Activated B cell treated with CpG ODN at 0.5 μM for 24 hours (primary cell): ENCODE data around the gene ETF1. TPM values are rescaled to one million over a fixed set of nuclear protein-coding genes. Genes with fewer than 3 reads are reported as not detected.
A peak's percentile ranks its signal among the peaks of the same experiment; 100 is the strongest.

Experiments used
- ATAC-seq: fragments of 200-7000 bp; cut with Tn5 transposase; one replicate; pipeline ENCODE4 v1.10.0; 2021; ENCODE audit warnings: low read depth, mild to moderate bottlenecking, moderate library complexity
- CTCF ChIA-PET: fragments of 350-600 bp; sonication (Branson Sonifier 250); formaldehyde crosslinking; loops from one replicate; lab custom pipeline; 2021; ENCODE audit warnings: antibody characterized with exemption; lab: Charles Lee
- POLR2A ChIA-PET: fragments of 350-600 bp; sonication (Branson Sonifier 250); formaldehyde crosslinking; loops from one replicate; lab custom pipeline; 2021; ENCODE audit warnings: antibody characterized with exemption; lab: Charles Lee
- DNase-seq: peaks from one replicate; pipeline ENCODE4 v3.0.0; 2022
- H3K27ac Mint-ChIP-seq: one replicate; pipeline ENCODE4 v1.8.0; 2020; ENCODE audit warnings: mixed read lengths
- H3K27me3 Mint-ChIP-seq: one replicate; pipeline ENCODE4 v1.8.0; 2021; ENCODE audit warnings: mixed read lengths
- H3K36me3 Mint-ChIP-seq: one replicate; pipeline ENCODE4 v1.8.0; 2021; ENCODE audit warnings: low read depth, mixed read lengths
- H3K4me1 Mint-ChIP-seq: one replicate; pipeline ENCODE4 v1.8.0; 2021; ENCODE audit warnings: mixed read lengths
- H3K4me3 Mint-ChIP-seq: one replicate; pipeline ENCODE4 v1.8.0; 2020; ENCODE audit warnings: mild to moderate bottlenecking, mixed read lengths
- H3K9me3 Mint-ChIP-seq: one replicate; pipeline ENCODE4 v1.8.0; 2020; ENCODE audit warnings: mixed read lengths
- intact Hi-C: fragments of 100-400 bp; cut with micrococcal nuclease; formaldehyde crosslinking; loops from one replicate; pipeline ENCODE4 v1.15.1; 2024
- total RNA-seq: library from RNA; stranded (reverse); gene quantifications from 2 replicates; pipeline ENCODE4 v1.2.3, GENCODE V29; 2022
- TF ChIP-seq, protein P1 (sequence below): fragments of 200-600 bp; IDR thresholded peaks from one replicate; pipeline ENCODE4 v1.8.0; 2022; ENCODE audit warnings: antibody characterized with exemption, mild to moderate bottlenecking

Gene ETF1
- total RNA-seq, 1 donor from 2014 or later = 99.6 TPM

- intact Hi-C loops = loop anchor here (1.0 kb wide), 3 partner anchors 39 to 323 kb away; no protein-coding TSS in a partner anchor
- Mint-ChIP-seq H3K36me3 (peaks cover 28% of the 10 kb centered on the region), H3K27me3 (no peaks in the 10 kb centered on the region), H3K4me3 (no peak overlapping the region), H3K9me3 (no peaks in the 10 kb centered on the region), H3K27ac (no peak overlapping the region), H3K4me1 (no peaks in the 10 kb centered on the region)
- TF ChIP-seq, protein P1, sequence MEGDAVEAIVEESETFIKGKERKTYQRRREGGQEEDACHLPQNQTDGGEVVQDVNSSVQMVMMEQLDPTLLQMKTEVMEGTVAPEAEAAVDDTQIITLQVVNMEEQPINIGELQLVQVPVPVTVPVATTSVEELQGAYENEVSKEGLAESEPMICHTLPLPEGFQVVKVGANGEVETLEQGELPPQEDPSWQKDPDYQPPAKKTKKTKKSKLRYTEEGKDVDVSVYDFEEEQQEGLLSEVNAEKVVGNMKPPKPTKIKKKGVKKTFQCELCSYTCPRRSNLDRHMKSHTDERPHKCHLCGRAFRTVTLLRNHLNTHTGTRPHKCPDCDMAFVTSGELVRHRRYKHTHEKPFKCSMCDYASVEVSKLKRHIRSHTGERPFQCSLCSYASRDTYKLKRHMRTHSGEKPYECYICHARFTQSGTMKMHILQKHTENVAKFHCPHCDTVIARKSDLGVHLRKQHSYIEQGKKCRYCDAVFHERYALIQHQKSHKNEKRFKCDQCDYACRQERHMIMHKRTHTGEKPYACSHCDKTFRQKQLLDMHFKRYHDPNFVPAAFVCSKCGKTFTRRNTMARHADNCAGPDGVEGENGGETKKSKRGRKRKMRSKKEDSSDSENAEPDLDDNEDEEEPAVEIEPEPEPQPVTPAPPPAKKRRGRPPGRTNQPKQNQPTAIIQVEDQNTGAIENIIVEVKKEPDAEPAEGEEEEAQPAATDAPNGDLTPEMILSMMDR = no peak
- DNase-seq (no peak), ATAC-seq (peak; percentile 81)
- ChIA-PET POLR2A (interaction anchor here (0.5 to 1.0 kb wide), 5 partner anchors 11 to 1265 kb away, joined by 3 to 7 read pairs (median 4); no protein-coding TSS in a partner anchor), CTCF (interaction anchor here (0.6 to 4.0 kb wide), 14 partner anchors 10 to 477 kb away, joined by 3 to 76 read pairs (median 4); partner anchors contain the start of genes EGR1 and REEP2)
Measured at GRCh38 chr5:138503487-138504270, 39.4 kb downstream of the ETF1 start.

GRCh38 chr5:138502521-138502920 is 40.5 kb downstream of the ETF1 start:
- POLR2A ChIA-PET = interaction anchor here (1.0 kb wide), 1 partner anchor 53 kb away, joined by 3 read pairs; no protein-coding TSS in a partner anchor

DNA sequence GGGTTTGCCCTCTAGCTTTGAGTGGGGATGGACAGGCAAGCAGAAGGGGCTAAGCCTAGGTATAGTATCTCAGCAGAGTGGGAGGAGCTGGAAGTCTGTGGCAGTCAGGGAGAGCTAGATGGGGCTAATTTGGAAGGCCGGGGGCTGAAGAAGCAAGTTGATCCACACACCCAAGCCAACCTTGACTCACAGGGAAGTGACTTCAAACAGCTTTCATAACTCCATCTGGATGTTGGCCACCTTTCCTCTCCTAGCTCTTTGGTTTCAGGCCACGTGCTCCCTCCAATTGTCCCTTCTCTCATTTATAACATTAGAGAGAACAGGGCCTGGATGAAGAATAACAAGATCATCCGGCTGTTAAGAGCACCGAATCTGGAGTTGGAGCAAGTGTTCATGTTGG is 40.9 kb downstream of the ETF1 start:
- H3K27me3 Mint-ChIP-seq = no peaks in the 10 kb centered on the region
- ChIA-PET CTCF (interaction anchor here (0.8 to 4.0 kb wide), 3 partner anchors 26 to 57 kb away, joined by 3 to 76 read pairs (median 3); no protein-coding TSS in a partner anchor), POLR2A (no interaction called here)
- TF ChIP-seq, protein P1 = no peak
- H3K36me3 Mint-ChIP-seq = peaks cover 12% of the 10 kb centered on the region
- no peaks in the 10 kb centered on the region for H3K4me1 Mint-ChIP-seq
- ATAC-seq (no peak), DNase-seq (no peak)
- intact Hi-C loops = no loop called here
- H3K4me3 Mint-ChIP-seq = no peak overlapping the region
- H3K9me3 Mint-ChIP-seq = no peaks in the 10 kb centered on the region
- H3K27ac Mint-ChIP-seq = no peak overlapping the region

More at GRCh38 chr5:138502521-138502920, 40.5 kb downstream of the ETF1 start:
- CTCF ChIA-PET = interaction anchor here (0.8 to 4.0 kb wide), 4 partner anchors 26 to 64 kb away, joined by 3 to 76 read pairs (median 6); partner anchors contain the start of gene REEP2
- intact Hi-C loops = no loop called here
- Mint-ChIP-seq H3K9me3 (no peaks in the 10 kb centered on the region), H3K27ac (no peak overlapping the region), H3K4me3 (no peak overlapping the region), H3K4me1 (no peaks in the 10 kb centered on the region), H3K36me3 (peaks cover 16% of the 10 kb centered on the region), H3K27me3 (no peaks in the 10 kb centered on the region)
- DNase-seq (no peak), ATAC-seq (no peak)
- TF ChIP-seq, protein P1 = no peak

- DNase-seq = no peak
- Mint-ChIP-seq H3K4me3 (no peak overlapping the region), H3K27ac (no peak overlapping the region), H3K27me3 (peaks cover 5% of the 10 kb centered on the region), H3K4me1 (no peaks in the 10 kb centered on the region), H3K9me3 (no peaks in the 10 kb centered on the region), H3K36me3 (no peaks in the 10 kb centered on the region)
- intact Hi-C loops = no loop called here
- ChIA-PET CTCF (no interaction called here), POLR2A (no interaction called here)
- TF ChIP-seq, protein P1 = no peak
- ATAC-seq = no peak
Measured at GRCh38 chr5:138498376-138498775, 44.7 kb downstream of the ETF1 start.

DNA sequence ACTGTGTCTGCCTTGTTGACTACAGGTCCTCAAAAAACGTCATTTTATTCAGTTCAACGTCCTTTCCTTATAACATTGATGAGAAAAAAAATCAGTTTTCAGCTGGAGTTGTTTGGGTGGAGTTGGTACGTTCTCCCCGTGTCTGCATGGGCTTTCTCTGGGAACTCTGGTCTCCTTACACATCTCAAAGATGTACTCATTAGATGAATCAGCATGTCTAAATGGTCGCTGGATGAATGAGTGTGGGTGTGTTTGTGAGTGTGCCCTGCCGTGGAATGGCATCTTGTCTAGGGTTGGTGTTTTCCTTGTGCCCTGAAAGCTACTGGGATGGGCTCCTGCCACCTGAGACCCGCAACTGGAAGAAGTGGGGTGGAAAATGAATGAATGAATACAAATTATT is 47.7 kb downstream of the ETF1 start:
- intact Hi-C loops = no loop called here
- no peaks in the 10 kb centered on the region for H3K36me3 Mint-ChIP-seq
- ChIA-PET CTCF (no interaction called here), POLR2A (no interaction called here)
- TF ChIP-seq, protein P1 = no peak
- no peak for DNase-seq
- H3K4me3 Mint-ChIP-seq = no peak overlapping the region
- H3K27ac Mint-ChIP-seq = no peak overlapping the region
- no peaks in the 10 kb centered on the region for H3K9me3 Mint-ChIP-seq
- ATAC-seq = no peak
- H3K27me3 Mint-ChIP-seq = peaks cover 17% of the 10 kb centered on the region
- peaks cover 4% of the 10 kb centered on the region for H3K4me1 Mint-ChIP-seq
